Neural cell (in vitro differentiated cells): ENCODE data around the gene CYP4X1. TPM values are rescaled to one million over a fixed set of nuclear protein-coding genes. Genes with fewer than 3 reads are reported as not detected.

ENCODE experiments used
- H2AFZ ChIP-seq: fragments of 200-600, 300-800 bp; sonication (generic), shearing (Covaris generic); 2 replicates; pipeline ENCODE4 v1.6.0; 2014; ENCODE audit warnings: low read depth, mild to moderate bottlenecking, antibody characterized with exemption, low read length, moderate library complexity
- H3F3A ChIP-seq: fragments of 200-600 bp; shearing (Covaris generic); 2 replicates; pipeline ENCODE4 v1.6.1; 2016; ENCODE audit warnings: mild to moderate bottlenecking, moderate library complexity, mixed read lengths, antibody characterized with exemption, low read length; ENCODE audit not compliant: insufficient read depth, poor library complexity, severe bottlenecking
- H3K27ac ChIP-seq: fragments of 200-600, 300-800 bp; sonication (generic), shearing (Covaris generic); 2 replicates; pipeline ENCODE4 v1.5.1; 2014; ENCODE audit warnings: mild to moderate bottlenecking, low read length, moderate library complexity
- H3K27me3 ChIP-seq: fragments of 300-800, 200-600 bp; sonication (generic), shearing (Covaris generic); 2 replicates; pipeline ENCODE4 v1.6.0; 2014; ENCODE audit warnings: mild to moderate bottlenecking, low read depth, low read length, moderate library complexity; ENCODE audit not compliant: insufficient read depth
- H3K36me3 ChIP-seq: fragments of 300-800, 200-600 bp; sonication (generic), shearing (Covaris generic); 2 replicates; pipeline ENCODE4 v1.5.1; 2014; ENCODE audit warnings: mild to moderate bottlenecking, antibody characterized with exemption, low read length, moderate library complexity; ENCODE audit not compliant: insufficient read depth
- H3K4me2 ChIP-seq: fragments of 300-800, 200-600 bp; sonication (generic), shearing (Covaris generic); 2 replicates; pipeline ENCODE4 v1.6.0; 2014; ENCODE audit warnings: mild to moderate bottlenecking, low read length
- H3K4me3 ChIP-seq: fragments of 300-800, 200-600 bp; sonication (generic), shearing (Covaris generic); 2 replicates; pipeline ENCODE4 v1.5.1; 2014; ENCODE audit warnings: mild to moderate bottlenecking, low read length, moderate library complexity
- H3K79me2 ChIP-seq: fragments of 200-600 bp; shearing (Covaris generic); replicated peaks from 2 replicates; pipeline ENCODE4 v1.6.0; 2014; ENCODE audit warnings: mild to moderate bottlenecking, low read length, moderate library complexity; ENCODE audit not compliant: insufficient read depth
- H3K9ac ChIP-seq: fragments of 300-800, 200-600 bp; sonication (generic), shearing (Covaris generic); 2 replicates; pipeline ENCODE4 v1.6.1; 2016; ENCODE audit warnings: mild to moderate bottlenecking, low read length, mixed read lengths
- H3K9me2 ChIP-seq: fragments of 200-600 bp; shearing (Covaris generic); 2 replicates; pipeline ENCODE4 v1.6.1; 2016; ENCODE audit warnings: mild to moderate bottlenecking, low read length, mixed read lengths; ENCODE audit not compliant: insufficient read depth
- H3K9me3 ChIP-seq: fragments of 200-600, 300-800 bp; sonication (generic), shearing (Covaris generic); 2 replicates; pipeline ENCODE4 v1.6.1; 2016; ENCODE audit warnings: mild to moderate bottlenecking, mixed run types, low read length, moderate library complexity, mixed read lengths
- H4K20me1 ChIP-seq: fragments of 200-600 bp; shearing (Covaris generic); 2 replicates; pipeline ENCODE4 v1.6.1; 2016; ENCODE audit warnings: mild to moderate bottlenecking, mixed run types; ENCODE audit not compliant: insufficient read depth
- EP300 ChIP-seq: fragments of 450-650 bp; conservative IDR thresholded peaks from 2 replicates; pipeline ENCODE4 v1.6.1; 2014; ENCODE audit warnings: antibody characterized with exemption, mild to moderate bottlenecking, moderate library complexity; ENCODE audit not compliant: poor library complexity, severe bottlenecking
- EZH2 ChIP-seq: fragments of 200-600, 300-800 bp; shearing (Covaris generic), sonication (generic); IDR thresholded peaks from 2 replicates; pipeline ENCODE4 v1.6.1; 2014; ENCODE audit warnings: antibody characterized with exemption, low read length, borderline replicate concordance, mild to moderate bottlenecking; ENCODE audit not compliant: insufficient read depth, poor library complexity, severe bottlenecking
- MXI1 ChIP-seq: fragments of 450-650 bp; conservative IDR thresholded peaks from 2 replicates; pipeline ENCODE4 v1.6.1; 2014; ENCODE audit warnings: antibody characterized with exemption, mild to moderate bottlenecking; ENCODE audit not compliant: poor library complexity, severe bottlenecking
- POLR2AphosphoS5 ChIP-seq: IDR thresholded peaks from 2 replicates; pipeline ENCODE4 v1.6.1; 2012
- RAD21 ChIP-seq: fragments of 450-650 bp; conservative IDR thresholded peaks from 2 replicates; pipeline ENCODE4 v1.6.1; 2014; ENCODE audit warnings: antibody characterized with exemption, mild to moderate bottlenecking, moderate library complexity
- REST ChIP-seq: IDR thresholded peaks from 2 replicates; pipeline ENCODE4 v1.6.1; 2012; ENCODE audit warnings: borderline replicate concordance
- SMC3 ChIP-seq: fragments of 450-650 bp; conservative IDR thresholded peaks from 2 replicates; pipeline ENCODE4 v1.6.1; 2014; ENCODE audit warnings: antibody characterized with exemption, mild to moderate bottlenecking, moderate library complexity; ENCODE audit not compliant: poor library complexity
- TAF1 ChIP-seq: IDR thresholded peaks from 2 replicates; pipeline ENCODE4 v1.6.1; 2012; ENCODE audit warnings: low read depth
- polyA plus RNA-seq: library from polyadenylated mRNA; depleted of rRNA; stranded (reverse); fragments of >200 nt; gene quantifications from 2 replicates; pipeline ENCODE4 v1.2.3, GENCODE V29; 2014
- TF ChIP-seq, protein P1 (sequence below): fragments of 450-650 bp; IDR thresholded peaks from 2 replicates; pipeline ENCODE4 v1.5.1; 2014; ENCODE audit warnings: antibody characterized with exemption, mild to moderate bottlenecking, moderate library complexity; ENCODE audit not compliant: poor library complexity, severe bottlenecking

The CYP4X1 gene
- polyA plus RNA-seq, 1 donor from 2014 or later = 20.7 TPM

DNA sequence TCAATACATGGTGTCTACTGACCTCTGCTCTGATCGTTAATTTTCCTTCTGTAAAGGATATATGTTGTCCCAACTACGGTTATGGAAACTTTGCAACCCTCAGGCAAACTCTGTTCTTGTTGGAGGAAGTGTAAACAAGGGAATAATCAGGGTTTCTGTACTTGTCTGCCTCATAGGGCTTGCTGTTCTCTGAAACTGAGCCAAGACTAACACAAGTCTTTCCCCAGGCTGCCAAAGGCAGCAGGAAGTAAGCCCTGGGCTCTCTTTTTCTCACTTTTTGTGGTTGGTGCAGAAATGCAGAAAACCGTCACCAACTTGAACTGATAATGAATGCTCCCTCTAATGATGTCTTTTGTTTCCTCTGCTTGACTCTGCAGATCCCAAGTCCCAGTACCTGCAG, 7.6 kb downstream of the CYP4X1 start:
- TF ChIP-seq SMC3 = no peak
- TF ChIP-seq, protein P1, sequence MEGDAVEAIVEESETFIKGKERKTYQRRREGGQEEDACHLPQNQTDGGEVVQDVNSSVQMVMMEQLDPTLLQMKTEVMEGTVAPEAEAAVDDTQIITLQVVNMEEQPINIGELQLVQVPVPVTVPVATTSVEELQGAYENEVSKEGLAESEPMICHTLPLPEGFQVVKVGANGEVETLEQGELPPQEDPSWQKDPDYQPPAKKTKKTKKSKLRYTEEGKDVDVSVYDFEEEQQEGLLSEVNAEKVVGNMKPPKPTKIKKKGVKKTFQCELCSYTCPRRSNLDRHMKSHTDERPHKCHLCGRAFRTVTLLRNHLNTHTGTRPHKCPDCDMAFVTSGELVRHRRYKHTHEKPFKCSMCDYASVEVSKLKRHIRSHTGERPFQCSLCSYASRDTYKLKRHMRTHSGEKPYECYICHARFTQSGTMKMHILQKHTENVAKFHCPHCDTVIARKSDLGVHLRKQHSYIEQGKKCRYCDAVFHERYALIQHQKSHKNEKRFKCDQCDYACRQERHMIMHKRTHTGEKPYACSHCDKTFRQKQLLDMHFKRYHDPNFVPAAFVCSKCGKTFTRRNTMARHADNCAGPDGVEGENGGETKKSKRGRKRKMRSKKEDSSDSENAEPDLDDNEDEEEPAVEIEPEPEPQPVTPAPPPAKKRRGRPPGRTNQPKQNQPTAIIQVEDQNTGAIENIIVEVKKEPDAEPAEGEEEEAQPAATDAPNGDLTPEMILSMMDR = no peak
- no peak for TF ChIP-seq MXI1
- TF ChIP-seq REST = no peak
- TF ChIP-seq EP300 = no peak
- no peak for TF ChIP-seq RAD21
- TF ChIP-seq TAF1 = no peak
- no peak for TF ChIP-seq POLR2AphosphoS5
- TF ChIP-seq EZH2 = no peak
- Histone ChIP-seq H3K9me3 (no peaks in the 10 kb centered on the region), H2AFZ (no peak overlapping the region), H3K79me2 (no peaks in the 10 kb centered on the region), H3K27ac (no peak overlapping the region), H3K4me2 (no peak overlapping the region), H3K4me3 (no peak overlapping the region), H3K9ac (no peak overlapping the region), H3K27me3 (no peaks in the 10 kb centered on the region), H4K20me1 (no peaks in the 10 kb centered on the region), H3K9me2 (no peaks in the 10 kb centered on the region), H3F3A (no peaks in the 10 kb centered on the region), H3K36me3 (no peaks in the 10 kb centered on the region)

DNA sequence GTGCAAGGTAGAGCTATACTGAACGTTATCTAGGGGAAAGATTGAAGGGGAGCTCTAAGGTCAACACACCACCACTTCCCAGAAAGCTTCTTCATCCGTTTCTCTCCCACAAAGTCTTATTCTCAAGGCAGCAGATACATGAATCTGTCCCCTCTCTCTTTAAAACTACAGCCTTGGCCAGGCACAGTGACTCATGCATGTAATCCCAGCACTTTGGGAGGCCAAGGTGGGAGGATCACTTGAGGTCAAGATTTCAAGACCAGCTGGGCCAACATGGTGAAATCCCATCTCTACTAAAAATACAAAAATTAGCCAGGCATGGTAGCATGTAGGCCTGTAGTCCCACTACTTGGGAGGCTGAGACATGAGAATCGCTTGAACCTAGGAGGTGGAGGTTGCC, 8.1 kb downstream of the CYP4X1 start:
- Histone ChIP-seq H3K9me3 (no peaks in the 10 kb centered on the region), H3K36me3 (no peaks in the 10 kb centered on the region), H3K4me2 (no peak overlapping the region), H3K79me2 (no peaks in the 10 kb centered on the region), H3F3A (no peaks in the 10 kb centered on the region), H3K4me3 (no peak overlapping the region), H3K27ac (no peak overlapping the region), H3K9me2 (no peaks in the 10 kb centered on the region), H4K20me1 (no peaks in the 10 kb centered on the region), H3K9ac (no peak overlapping the region), H2AFZ (no peak overlapping the region), H3K27me3 (no peaks in the 10 kb centered on the region)
- TF ChIP-seq, protein P1 = no peak
- TF ChIP-seq MXI1 = no peak
- TF ChIP-seq EP300 = no peak
- TF ChIP-seq REST = no peak
- no peak for TF ChIP-seq POLR2AphosphoS5
- no peak for TF ChIP-seq TAF1
- TF ChIP-seq EZH2 = no peak
- TF ChIP-seq RAD21 = no peak
- no peak for TF ChIP-seq SMC3
